ENCODE results near the gene BEND7. TPM values are rescaled to one million over a fixed set of nuclear protein-coding genes. Genes with fewer than 3 reads are reported as not detected.

Gene BEND7
- total RNA-seq, 1 donor from 2014 or later = 18.3 TPM

GRCh38 chr10:13393640-13394039 lies 135.2 kb downstream of the BEND7 start:
- DNase-seq (ENCODE audit: extremely low read depth, low read depth, low spot score) = no peak

GRCh38 chr10:13392701-13393100 lies 136.1 kb downstream of the BEND7 start:
- no peak for DNase-seq (ENCODE audit: extremely low read depth, low read depth, low spot score)

Other genes with a start within 250 kb of the BEND7 start
- 17.1 and 17.2 TPM in 2 replicates for gene PHYH, start 228.9 kb downstream of the BEND7 start, total RNA-seq
- gene SEPHS1, start 180.7 kb downstream of the BEND7 start, total RNA-seq = 43.7 and 45.8 TPM in 2 replicates
- 16.8 and 18.4 TPM in 2 replicates for gene PRPF18, start 58.0 kb upstream of the BEND7 start, total RNA-seq